SK-N-SH (cell line): ENCODE data around the gene HTR1D. TPM values are rescaled to one million over a fixed set of nuclear protein-coding genes. Genes with fewer than 3 reads are reported as not detected.

Source experiments
- CTCF ChIA-PET: fragments of 300-600, 350-600 bp; formaldehyde crosslinking; extraction: SDS; loops from one replicate; lab custom pipeline; 2021; lab: Yijun Ruan, JAX
- POLR2A ChIA-PET: fragments of 350-600 bp; sonication (Branson Sonifier 250); formaldehyde crosslinking; extraction: SDS; loops from one replicate; lab custom pipeline; 2020; ENCODE audit warnings: antibody characterized with exemption, inconsistent platforms; lab: Yijun Ruan, JAX
- DNase-seq: peaks from one replicate; pipeline ENCODE4 v3.0.0; 2012
- H2AFZ ChIP-seq: fragments of 200-600 bp; sonication (generic); 2 replicates; pipeline ENCODE4 v1.8.1; 2016; ENCODE audit warnings: antibody characterized with exemption, mild to moderate bottlenecking, low read depth
- H3F3A ChIP-seq: fragments of 200-600 bp; sonication (generic); replicated peaks from 2 replicates; pipeline ENCODE3; 2016; ENCODE audit warnings: antibody characterized with exemption, mild to moderate bottlenecking; ENCODE audit not compliant: insufficient read depth
- H3K27ac ChIP-seq, 2 experiments: fragments of 200-500 bp in 1 of 2; fragments of 200-600 bp in 1 of 2; sonication (Bioruptor generic) in 1 of 2; sonication (generic), shearing (Covaris generic) in 1 of 2; 2 replicates each; pipeline versions ENCODE4 v1.5.1 to v1.6.1; 2014 to 2016; ENCODE audit warnings: low read depth in 2 of 2, inconsistent platforms in 1 of 2, low read length in 1 of 2, mild to moderate bottlenecking in 1 of 2, mixed read lengths in 1 of 2
- H3K27me3 ChIP-seq: fragments of 200-600 bp; sonication (generic), shearing (Covaris generic); 2 replicates; pipeline ENCODE4 v1.6.1; 2016; ENCODE audit warnings: mixed run types; ENCODE audit not compliant: insufficient read depth
- H3K36me3 ChIP-seq, 2 experiments: fragments of 200-500 bp in 1 of 2; fragments of 200-600 bp in 1 of 2; sonication (Bioruptor generic) in 1 of 2; sonication (generic) in 1 of 2; replicated peaks in 1 of 2; 2 replicates each; pipeline versions ENCODE3 to v1.5.1; 2014 to 2016; ENCODE audit warnings: low read length in 1 of 2, mild to moderate bottlenecking in 1 of 2; ENCODE audit not compliant: insufficient read depth in 2 of 2, control insufficient read depth in 1 of 2
- H3K4me1 ChIP-seq, 2 experiments: fragments of 200-500 bp in 1 of 2; fragments of 200-600 bp in 1 of 2; sonication (Bioruptor generic) in 1 of 2; sonication (generic), shearing (Covaris generic) in 1 of 2; 2 replicates each; pipeline versions ENCODE4 v1.5.1 to v1.6.1; 2014 to 2016; ENCODE audit warnings: low read depth in 1 of 2, low read length in 1 of 2, mixed run types in 1 of 2; ENCODE audit not compliant: insufficient read depth in 2 of 2, control insufficient read depth in 1 of 2
- H3K4me2 ChIP-seq: fragments of 200-600 bp; sonication (generic), shearing (Covaris generic); 2 replicates; pipeline ENCODE4 v1.6.1; 2017; ENCODE audit warnings: mixed run types
- H3K4me3 ChIP-seq, 2 experiments: fragments of 200-500 bp in 1 of 2; fragments of 200-600 bp in 1 of 2; sonication (Bioruptor generic) in 1 of 2; sonication (generic), shearing (Covaris generic) in 1 of 2; 2 replicates each; pipeline versions ENCODE4 v1.5.1 to v1.8.1; 2014 to 2016; ENCODE audit warnings: low read depth in 2 of 2, inconsistent platforms in 1 of 2, low read length in 1 of 2, mild to moderate bottlenecking in 1 of 2, mixed read lengths in 1 of 2, moderate library complexity in 1 of 2
- H3K79me2 ChIP-seq: fragments of 200-600 bp; sonication (generic); 2 replicates; pipeline ENCODE4 v1.8.1; 2017; ENCODE audit warnings: mild to moderate bottlenecking; ENCODE audit not compliant: insufficient read depth
- H3K9ac ChIP-seq: fragments of 200-600 bp; sonication (generic); 2 replicates; pipeline ENCODE4 v1.6.1; 2017; ENCODE audit warnings: mixed run types
- H3K9me2 ChIP-seq: fragments of 200-600 bp; sonication (generic); 2 replicates; pipeline ENCODE4 v1.6.1; 2017; ENCODE audit warnings: mixed run types
- H3K9me3 ChIP-seq: fragments of 200-600 bp; sonication (generic); 2 replicates; pipeline ENCODE4 v1.6.1; 2017; ENCODE audit warnings: mixed run types, mild to moderate bottlenecking, moderate library complexity
- H4K20me1 ChIP-seq: fragments of 200-600 bp; sonication (generic); 2 replicates; pipeline ENCODE4 v1.6.1; 2017; ENCODE audit warnings: mild to moderate bottlenecking, mixed run types; ENCODE audit not compliant: insufficient read depth
- CHD2 ChIP-seq: fragments of 150-350 bp; IDR thresholded peaks from 2 replicates; pipeline ENCODE4 v1.6.1; 2018; ENCODE audit warnings: low read length; ENCODE audit not compliant: partially characterized antibody
- EP300 ChIP-seq, 2 experiments: IDR thresholded peaks; 2 replicates each; pipeline versions ENCODE4 v1.4.0 to v1.6.1; 2012; ENCODE audit warnings: borderline replicate concordance in 1 of 2, low read depth in 1 of 2, low read length in 1 of 2
- EZH2phosphoT487 ChIP-seq: fragments of 200-600 bp; sonication (generic); IDR thresholded peaks from 2 replicates; pipeline ENCODE4 v1.6.1; 2017; ENCODE audit warnings: low read depth, mixed run types, mild to moderate bottlenecking, antibody characterized with exemption, moderate library complexity, borderline replicate concordance
- FOXJ3 ChIP-seq: sonication (generic); formaldehyde crosslinking; IDR thresholded peaks from 2 replicates; pipeline ENCODE4 v1.5.1; 2020; ENCODE audit warnings: mild to moderate bottlenecking, missing genetic modification reagents
- FOXM1 ChIP-seq: IDR thresholded peaks from 2 replicates; pipeline ENCODE4 v1.4.0; 2012; ENCODE audit warnings: low read depth, mild to moderate bottlenecking
- GABPA ChIP-seq: IDR thresholded peaks from 2 replicates; pipeline ENCODE4 v1.4.0; 2012; ENCODE audit warnings: low read depth, mild to moderate bottlenecking
- GATA2 ChIP-seq: sonication (generic); formaldehyde crosslinking; IDR thresholded peaks from 2 replicates; pipeline ENCODE4 v1.5.0; 2020; ENCODE audit warnings: mild to moderate bottlenecking, missing genetic modification reagents
- JUND ChIP-seq: IDR thresholded peaks from 2 replicates; pipeline ENCODE4 v1.4.0; 2012
- MEF2A ChIP-seq: IDR thresholded peaks from 2 replicates; pipeline ENCODE4 v1.4.0; 2012; ENCODE audit warnings: low read depth, borderline replicate concordance
- MXI1 ChIP-seq: IDR thresholded peaks from 2 replicates; pipeline ENCODE4 v1.6.1; 2012; ENCODE audit warnings: mild to moderate bottlenecking, low read depth, low read length, improper control_type of control experiment
- NFIC ChIP-seq: IDR thresholded peaks from 2 replicates; pipeline ENCODE4 v1.4.0; 2012; ENCODE audit warnings: borderline replicate concordance
- NRF1 ChIP-seq: IDR thresholded peaks from 2 replicates; pipeline ENCODE4 v1.6.1; 2012; ENCODE audit warnings: low read depth, mild to moderate bottlenecking, low read length
- RAD21 ChIP-seq: IDR thresholded peaks from 2 replicates; pipeline ENCODE4 v1.6.1; 2012; ENCODE audit warnings: mild to moderate bottlenecking, low read length
- REST ChIP-seq: IDR thresholded peaks from 2 replicates; pipeline ENCODE4 v1.6.1; 2012; ENCODE audit warnings: mild to moderate bottlenecking, low read depth, low read length, moderate library complexity
- SIN3A ChIP-seq: IDR thresholded peaks from 2 replicates; pipeline ENCODE4 v1.6.1; 2012; ENCODE audit warnings: low read depth, mild to moderate bottlenecking, low read length, moderate library complexity, borderline replicate concordance
- TAF1 ChIP-seq: IDR thresholded peaks from 2 replicates; pipeline ENCODE4 v1.6.1; 2012; ENCODE audit warnings: low read depth, mild to moderate bottlenecking, low read length, moderate library complexity, borderline replicate concordance
- TEAD4 ChIP-seq: IDR thresholded peaks from 2 replicates; pipeline ENCODE4 v1.4.0; 2012; ENCODE audit warnings: mild to moderate bottlenecking, borderline replicate concordance; ENCODE audit not compliant: insufficient read depth
- USF1 ChIP-seq: IDR thresholded peaks from 2 replicates; pipeline ENCODE4 v1.4.0; 2012; ENCODE audit warnings: low read depth, borderline replicate concordance
- USF2 ChIP-seq: fragments of 150-350 bp; IDR thresholded peaks from 2 replicates; pipeline ENCODE4 v1.6.1; 2017; ENCODE audit warnings: antibody characterized with exemption, low read length, low read depth, borderline replicate concordance
- WGBS: methylation state at CpG from one replicate; pipeline ENCODE4 v1.1.6; 2017; ENCODE audit warnings: low lambda C conversion rate; 5-methylcytosine and 5-hydroxymethylcytosine counted together
- polyA plus RNA-seq, 3 experiments: library from polyadenylated mRNA; depleted of rRNA; stranded (reverse); fragments of >200 nt; gene quantifications; 2 replicates each; pipeline ENCODE4 v1.2.3, GENCODE V29; 2012
- TF ChIP-seq, protein P1 (sequence below): fragments of 150-350 bp; IDR thresholded peaks from 2 replicates; pipeline ENCODE4 v1.6.1; 2016; ENCODE audit warnings: mild to moderate bottlenecking, low read depth, low read length

HTR1D gene
- polyA plus RNA-seq, 1 of the 3 experiments (the other 2 are of a cell fraction): 0.39 TPM

- peak overlapping the region in 1 of 2 experiments; percentile 48; a peak in 2 of 4 replicates for H3K27ac ChIP-seq
- DNase-seq: no peak
- no peaks in the 10 kb centered on the region for H3K79me2 ChIP-seq
- ChIA-PET CTCF (interaction anchor here (0.8 to 7.5 kb wide), 2 partner anchors 9 to 93 kb away, joined by 3 to 419 read pairs; no protein-coding TSS in a partner anchor), POLR2A (no interaction called here)
- H3K9me3 ChIP-seq: no peaks in the 10 kb centered on the region
- no peaks in the 10 kb centered on the region for H3K36me3 ChIP-seq
- no peaks in the 10 kb centered on the region for H3K27me3 ChIP-seq
- H3F3A ChIP-seq: peaks cover 2% of the 10 kb centered on the region
- no peak overlapping the region for H2AFZ ChIP-seq
- H3K4me2 ChIP-seq: no peak overlapping the region
- H3K9ac ChIP-seq: no peak overlapping the region
- WGBS: 67% methylated on average over 3 of the region's 6 CpGs
- TF ChIP-seq SIN3A (no peak), EP300 (IDR thresholded peaks at IDR 0.05; ENCODE audit: borderline replicate concordance in 1 of 2, low read depth in 1 of 2, low read length in 1 of 2) (no peak), RAD21 (no peak), GATA2 (no peak), USF1 (no peak), USF2 (no peak), NRF1 (no peak), JUND (no peak), GABPA (no peak), TEAD4 (no peak), CHD2 (no peak)
- TF ChIP-seq, protein P1, sequence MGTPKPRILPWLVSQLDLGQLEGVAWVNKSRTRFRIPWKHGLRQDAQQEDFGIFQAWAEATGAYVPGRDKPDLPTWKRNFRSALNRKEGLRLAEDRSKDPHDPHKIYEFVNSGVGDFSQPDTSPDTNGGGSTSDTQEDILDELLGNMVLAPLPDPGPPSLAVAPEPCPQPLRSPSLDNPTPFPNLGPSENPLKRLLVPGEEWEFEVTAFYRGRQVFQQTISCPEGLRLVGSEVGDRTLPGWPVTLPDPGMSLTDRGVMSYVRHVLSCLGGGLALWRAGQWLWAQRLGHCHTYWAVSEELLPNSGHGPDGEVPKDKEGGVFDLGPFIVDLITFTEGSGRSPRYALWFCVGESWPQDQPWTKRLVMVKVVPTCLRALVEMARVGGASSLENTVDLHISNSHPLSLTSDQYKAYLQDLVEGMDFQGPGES: no peak
- H3K9me2 ChIP-seq: no peaks in the 10 kb centered on the region
- H3K4me3 ChIP-seq: no peak overlapping the region
- H4K20me1 ChIP-seq: no peaks in the 10 kb centered on the region
- peaks cover 0 to 7% of the 10 kb centered on the region in 2 experiments; a peak in 3 of 4 replicates for H3K4me1 ChIP-seq
Observed at GRCh38 chr1:23188434-23188884, 28.8 kb downstream of the HTR1D start.

GRCh38 chr1:23187637-23188036, 29.7 kb downstream of the HTR1D start:
- TF ChIP-seq GABPA: no peak
- TF ChIP-seq MXI1: no peak
- TF ChIP-seq NFIC: no peak
- TF ChIP-seq TAF1: no peak
- TF ChIP-seq SIN3A: no peak
- TF ChIP-seq EP300 (IDR thresholded peaks at IDR 0.05; ENCODE audit: borderline replicate concordance in 1 of 2, low read depth in 1 of 2, low read length in 1 of 2): no peak
- TF ChIP-seq JUND: no peak
- TF ChIP-seq EZH2phosphoT487: no peak
- no peak for TF ChIP-seq FOXM1
- TF ChIP-seq REST: no peak
- no peak for TF ChIP-seq MEF2A
- no peak for TF ChIP-seq RAD21
- TF ChIP-seq FOXJ3 (CRISPR knock-in tag): no peak
- CTCF ChIA-PET: interaction anchor here (0.7 to 7.5 kb wide), 4 partner anchors 9 to 212 kb away, joined by 3 to 419 read pairs (median 81); partner anchors contain the start of gene LACTBL1
- H4K20me1 ChIP-seq: no peaks in the 10 kb centered on the region
- H3K79me2 ChIP-seq: no peaks in the 10 kb centered on the region
- no peak for DNase-seq
- no peak overlapping the region for H3K4me3 ChIP-seq
- H3K27me3 ChIP-seq: no peaks in the 10 kb centered on the region
- POLR2A ChIA-PET: no interaction called here
- 69% methylated on average over 5 of the region's 5 CpGs for WGBS
- H3K36me3 ChIP-seq: no peaks in the 10 kb centered on the region
- H3K9me2 ChIP-seq: no peaks in the 10 kb centered on the region
- no peaks in the 10 kb centered on the region for H3K9me3 ChIP-seq
- peaks cover 0 to 7% of the 10 kb centered on the region in 2 experiments; a peak in 3 of 4 replicates for H3K4me1 ChIP-seq
- H2AFZ ChIP-seq: no peak overlapping the region
- no peak overlapping the region for H3K4me2 ChIP-seq
- no peak overlapping the region for H3K9ac ChIP-seq
- H3F3A ChIP-seq: no peaks in the 10 kb centered on the region
- no peak overlapping the region for H3K27ac ChIP-seq
